ENCODE results near the gene AFF3.

AFF3 gene

DNA sequence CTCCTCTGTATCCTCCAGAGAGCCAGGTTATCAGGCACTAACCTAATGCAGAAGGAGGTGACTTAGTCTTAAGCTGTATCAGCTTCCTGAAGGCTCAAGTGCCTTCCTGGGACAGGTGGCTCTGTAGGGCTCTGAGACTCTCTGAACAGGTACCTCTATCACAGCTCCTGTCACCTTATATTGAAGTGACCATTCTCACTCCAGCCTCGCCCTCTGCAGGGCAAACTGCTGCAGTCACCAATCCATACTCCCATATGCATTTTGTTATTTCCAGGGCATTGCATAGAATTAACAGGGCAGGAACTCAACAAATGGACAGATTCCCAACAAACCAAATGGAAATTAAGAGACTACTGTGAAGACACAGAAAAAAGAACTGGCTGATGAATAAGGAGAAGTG lies 449.6 kb downstream of the AFF3 start:
- peak overlapping the region; percentile 40 for H3K27ac Mint-ChIP-seq
- DNase-seq, result no peak
- H3K27me3 Mint-ChIP-seq (ENCODE audit: low read depth, poor library complexity), result peaks cover 3% of the 10 kb centered on the region

DNA sequence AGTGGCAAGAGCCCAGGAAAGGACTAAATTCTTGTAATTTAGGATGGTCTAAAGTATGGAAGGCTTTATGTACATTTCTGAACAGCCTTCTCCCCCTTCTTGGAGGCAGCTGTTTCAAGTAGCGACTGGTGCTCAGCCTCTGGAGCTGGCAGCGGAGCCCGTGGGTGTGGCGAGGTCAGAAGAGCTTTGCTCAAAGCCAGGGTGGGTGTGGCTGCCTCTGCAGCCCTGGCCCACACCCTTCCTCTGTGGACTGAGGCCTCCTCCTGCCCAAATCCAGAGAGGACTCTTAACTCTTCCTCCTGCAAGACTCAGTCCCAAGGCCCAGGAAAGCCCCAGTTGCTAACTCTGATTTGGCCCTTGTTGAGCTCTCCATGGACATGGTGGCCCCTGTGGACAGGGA lies 450.5 kb downstream of the AFF3 start:
- H3K4me1 Mint-ChIP-seq, result peaks cover 62% of the 10 kb centered on the region
- H3K27me3 Mint-ChIP-seq (ENCODE audit: low read depth, poor library complexity), result peaks cover 3% of the 10 kb centered on the region
- no peak overlapping the region for H3K27ac Mint-ChIP-seq
- TF ChIP-seq, protein P1, sequence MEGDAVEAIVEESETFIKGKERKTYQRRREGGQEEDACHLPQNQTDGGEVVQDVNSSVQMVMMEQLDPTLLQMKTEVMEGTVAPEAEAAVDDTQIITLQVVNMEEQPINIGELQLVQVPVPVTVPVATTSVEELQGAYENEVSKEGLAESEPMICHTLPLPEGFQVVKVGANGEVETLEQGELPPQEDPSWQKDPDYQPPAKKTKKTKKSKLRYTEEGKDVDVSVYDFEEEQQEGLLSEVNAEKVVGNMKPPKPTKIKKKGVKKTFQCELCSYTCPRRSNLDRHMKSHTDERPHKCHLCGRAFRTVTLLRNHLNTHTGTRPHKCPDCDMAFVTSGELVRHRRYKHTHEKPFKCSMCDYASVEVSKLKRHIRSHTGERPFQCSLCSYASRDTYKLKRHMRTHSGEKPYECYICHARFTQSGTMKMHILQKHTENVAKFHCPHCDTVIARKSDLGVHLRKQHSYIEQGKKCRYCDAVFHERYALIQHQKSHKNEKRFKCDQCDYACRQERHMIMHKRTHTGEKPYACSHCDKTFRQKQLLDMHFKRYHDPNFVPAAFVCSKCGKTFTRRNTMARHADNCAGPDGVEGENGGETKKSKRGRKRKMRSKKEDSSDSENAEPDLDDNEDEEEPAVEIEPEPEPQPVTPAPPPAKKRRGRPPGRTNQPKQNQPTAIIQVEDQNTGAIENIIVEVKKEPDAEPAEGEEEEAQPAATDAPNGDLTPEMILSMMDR (IDR thresholded peaks at IDR 0.05), result no peak
- H3K36me3 Mint-ChIP-seq (ENCODE audit: low read depth), result peaks cover 52% of the 10 kb centered on the region
- H3K9me3 Mint-ChIP-seq, result no peaks in the 10 kb centered on the region
- no peak overlapping the region for H3K4me3 Mint-ChIP-seq
- no peak for DNase-seq

More for the DNA sequence above, 449.6 kb downstream of the AFF3 start:
- Mint-ChIP-seq H3K4me3 (no peak overlapping the region), H3K36me3 (ENCODE audit: low read depth) (peaks cover 50% of the 10 kb centered on the region), H3K9me3 (no peaks in the 10 kb centered on the region), H3K4me1 (peaks cover 60% of the 10 kb centered on the region)
- TF ChIP-seq, protein P1 (IDR thresholded peaks at IDR 0.05), result no peak

DNA sequence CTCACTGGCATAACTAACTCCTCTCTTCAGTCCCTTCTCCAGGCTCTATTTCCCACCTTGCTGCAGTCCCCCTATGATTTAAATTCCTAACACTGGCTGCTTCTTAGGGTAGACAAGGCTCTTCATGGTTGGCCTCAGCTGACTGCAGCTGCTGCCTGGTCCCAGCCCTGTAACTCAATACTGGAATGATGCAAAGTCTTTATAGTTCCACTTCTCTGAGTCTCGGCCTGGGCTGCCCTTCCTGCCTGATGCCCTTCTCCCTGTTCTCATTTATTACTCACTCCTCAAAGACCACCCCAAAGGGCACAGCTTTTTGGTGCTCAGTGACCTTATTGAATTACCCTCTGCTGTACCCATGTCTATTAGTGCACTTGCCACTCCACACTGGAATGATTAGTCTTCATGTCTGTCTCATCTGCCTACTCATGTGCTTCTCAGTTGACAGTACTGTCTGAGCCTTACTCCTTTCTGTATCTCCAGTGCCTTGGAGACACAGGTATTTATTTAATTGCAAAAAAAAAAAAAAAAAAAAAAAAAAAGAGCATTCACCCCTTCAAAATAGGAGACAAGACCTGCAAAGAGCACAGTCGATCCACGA lies 453.1 kb downstream of the AFF3 start:
- Mint-ChIP-seq H3K9me3 (no peaks in the 10 kb centered on the region), H3K4me1 (peaks cover 46% of the 10 kb centered on the region), H3K27ac (peak overlapping the region; percentile 95), H3K36me3 (ENCODE audit: low read depth) (peaks cover 60% of the 10 kb centered on the region), H3K27me3 (ENCODE audit: low read depth, poor library complexity) (peaks cover 3% of the 10 kb centered on the region), H3K4me3 (peak overlapping the region; percentile 6)
- TF ChIP-seq, protein P1 (IDR thresholded peaks at IDR 0.05), result no peak
- peak; percentile 44 for DNase-seq

DNA sequence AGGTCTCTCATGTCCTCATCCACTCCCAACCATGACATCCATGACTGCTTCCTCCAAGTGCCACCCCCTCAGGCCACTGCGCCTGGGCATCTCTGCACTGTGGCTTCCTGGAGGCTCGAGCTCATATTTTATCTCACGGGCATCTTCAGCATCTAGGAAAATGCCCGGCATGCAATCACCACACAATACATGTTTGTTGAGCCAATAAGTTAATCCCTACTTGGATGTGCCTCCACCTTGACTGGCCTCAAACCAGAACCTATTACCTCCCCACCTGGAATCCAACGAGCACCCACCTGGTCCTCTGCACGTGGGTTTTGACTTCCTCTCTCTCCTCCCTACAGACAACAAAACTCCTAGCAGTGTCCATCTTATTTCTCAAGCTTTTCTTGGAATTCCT lies 453.7 kb downstream of the AFF3 start:
- Mint-ChIP-seq H3K9me3 (no peaks in the 10 kb centered on the region), H3K4me1 (peaks cover 50% of the 10 kb centered on the region), H3K27me3 (ENCODE audit: low read depth, poor library complexity) (peaks cover 3% of the 10 kb centered on the region), H3K27ac (peak overlapping the region; percentile 95), H3K4me3 (peak overlapping the region; percentile 6), H3K36me3 (ENCODE audit: low read depth) (peaks cover 62% of the 10 kb centered on the region)
- TF ChIP-seq, protein P1 (IDR thresholded peaks at IDR 0.05), result no peak
- no peak for DNase-seq

DNA sequence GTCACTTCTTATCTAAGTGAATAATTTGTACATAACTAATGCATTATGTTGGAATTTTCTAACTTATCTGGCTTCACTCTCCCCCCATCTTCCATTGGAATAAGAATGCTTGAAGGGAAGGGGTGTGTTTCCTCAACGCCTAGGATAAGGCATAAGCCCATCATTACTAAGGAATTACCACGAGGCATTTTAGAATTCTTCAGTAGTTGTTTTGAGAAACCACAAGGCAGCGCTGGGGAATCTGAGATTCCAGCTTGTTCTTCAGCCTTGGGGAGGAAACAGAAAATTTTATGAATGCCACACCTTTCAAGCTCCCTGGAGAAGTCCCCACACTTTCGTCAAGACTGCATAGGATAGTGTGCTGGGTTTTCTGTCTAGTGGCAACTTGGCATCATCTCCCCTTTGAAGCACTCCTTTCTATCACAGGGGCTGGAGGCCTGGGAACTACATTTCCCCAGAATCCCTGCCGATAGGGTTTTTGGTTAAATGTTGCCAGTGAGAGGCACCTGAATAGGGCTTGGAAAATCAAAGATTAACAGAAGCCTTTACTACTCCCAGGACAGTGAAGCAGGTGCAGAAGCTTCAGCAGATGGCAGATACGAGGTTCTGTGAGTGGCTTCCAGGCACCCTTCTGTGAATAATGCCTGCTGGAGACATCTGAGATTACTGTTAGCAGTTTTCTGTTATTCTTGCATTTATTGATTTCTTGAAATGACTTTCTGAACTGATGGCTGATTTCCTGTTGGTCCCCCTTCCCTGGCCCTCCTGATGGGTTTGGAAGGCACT lies 459.9 kb downstream of the AFF3 start:
- Mint-ChIP-seq H3K36me3 (ENCODE audit: low read depth) (peaks cover 78% of the 10 kb centered on the region), H3K9me3 (peaks cover 3% of the 10 kb centered on the region), H3K27ac (peak overlapping the region; percentile 75), H3K27me3 (ENCODE audit: low read depth, poor library complexity) (no peaks in the 10 kb centered on the region), H3K4me1 (peaks cover 57% of the 10 kb centered on the region), H3K4me3 (no peak overlapping the region)
- no peak for DNase-seq
- TF ChIP-seq, protein P1 (IDR thresholded peaks at IDR 0.05), result no peak
